Karpas-422 (cell line): ENCODE measurements around the gene TIMM44. TPM values are rescaled to one million over a fixed set of nuclear protein-coding genes. Genes with fewer than 3 reads are reported as not detected.

ENCODE experiments used
- DNase-seq: peaks from one replicate; pipeline ENCODE4 v3.0.0-alpha.2; 2015
- H2AFZ ChIP-seq: fragments of 200-600 bp; sonication (generic); 2 replicates; pipeline ENCODE4 v1.6.1; 2014; ENCODE audit warnings: antibody characterized with exemption, low read length, mixed read lengths
- H3K27ac ChIP-seq: fragments of 200-600 bp; sonication (generic); 2 replicates; pipeline ENCODE4 v1.5.1; 2014; ENCODE audit warnings: mild to moderate bottlenecking, low read length, moderate library complexity
- H3K27me3 ChIP-seq: fragments of 200-600 bp; sonication (generic); 2 replicates; pipeline ENCODE4 v1.6.1; 2014; ENCODE audit warnings: low read length, mixed read lengths
- H3K36me3 ChIP-seq: fragments of 200-600 bp; sonication (generic); 2 replicates; pipeline ENCODE4 v1.6.1; 2014; ENCODE audit warnings: low read length, mixed read lengths; ENCODE audit not compliant: insufficient read depth
- H3K4me1 ChIP-seq: fragments of 200-600 bp; sonication (generic); 2 replicates; pipeline ENCODE4 v1.6.1; 2014; ENCODE audit warnings: mild to moderate bottlenecking, low read length, mixed read lengths
- H3K4me2 ChIP-seq: fragments of 200-600 bp; sonication (generic); 2 replicates; pipeline ENCODE4 v1.6.1; 2014; ENCODE audit warnings: low read length, low read depth, mild to moderate bottlenecking; ENCODE audit not compliant: poor library complexity, severe bottlenecking
- H3K4me3 ChIP-seq: fragments of 200-600 bp; sonication (generic); 2 replicates; pipeline ENCODE4 v1.5.1; 2014; ENCODE audit warnings: mild to moderate bottlenecking, antibody characterized with exemption, low read length, mixed read lengths
- H3K79me2 ChIP-seq: fragments of 200-600 bp; sonication (generic); 2 replicates; pipeline ENCODE4 v1.6.1; 2014; ENCODE audit warnings: mild to moderate bottlenecking, low read length, mixed read lengths
- H3K9ac ChIP-seq: fragments of 200-600 bp; sonication (generic); 2 replicates; pipeline ENCODE4 v1.6.0; 2014; ENCODE audit warnings: low read length
- H3K9me2 ChIP-seq: fragments of 200-600 bp; sonication (generic), shearing (Covaris generic); replicated peaks from 2 replicates; pipeline ENCODE4 v1.6.0; 2014; ENCODE audit warnings: mild to moderate bottlenecking, low read length, moderate library complexity; ENCODE audit not compliant: insufficient read depth
- H3K9me3 ChIP-seq: fragments of 300-700, 200-600 bp; sonication (generic); 2 replicates; pipeline ENCODE4 v1.6.1; 2014; ENCODE audit warnings: low read length, mixed read lengths
- H4K20me1 ChIP-seq: fragments of 200-600 bp; sonication (generic); 2 replicates; pipeline ENCODE4 v1.6.1; 2014; ENCODE audit warnings: mild to moderate bottlenecking, antibody characterized with exemption, low read length, low read depth; ENCODE audit not compliant: insufficient read depth
- total RNA-seq: library from RNA; depleted of rRNA; stranded (reverse); fragments of >200 nt; shearing (Covaris generic); gene quantifications from 2 replicates; pipeline ENCODE4 v1.2.3, GENCODE V29; 2014; ENCODE audit warnings: low replicate concordance

TIMM44 gene
- total RNA-seq, 1 experiment from 2014 or later, result 43.7 TPM

- H3K27ac ChIP-seq, result no peak overlapping the region
- no peak overlapping the region for H2AFZ ChIP-seq
- H3K4me2 ChIP-seq, result no peak overlapping the region
- H3K9me3 ChIP-seq, result no peaks in the 10 kb centered on the region
- no peaks in the 10 kb centered on the region for H3K27me3 ChIP-seq
- H3K9me2 ChIP-seq, result no peaks in the 10 kb centered on the region
- no peak overlapping the region for H3K9ac ChIP-seq
- no peak overlapping the region for H3K4me3 ChIP-seq
- no peaks in the 10 kb centered on the region for H3K79me2 ChIP-seq
- H4K20me1 ChIP-seq, result peaks cover 21% of the 10 kb centered on the region
- H3K36me3 ChIP-seq, result no peaks in the 10 kb centered on the region
- DNase-seq, result no peak
- H3K4me1 ChIP-seq, result peaks cover 19% of the 10 kb centered on the region
Measured at GRCh38 chr19:7928334-7928706, 15.1 kb downstream of the TIMM44 start.

- no peak for DNase-seq
- Histone ChIP-seq H3K4me1 (peaks cover 24% of the 10 kb centered on the region), H3K9me2 (no peaks in the 10 kb centered on the region), H3K79me2 (no peaks in the 10 kb centered on the region), H4K20me1 (peaks cover 27% of the 10 kb centered on the region), H3K27me3 (no peaks in the 10 kb centered on the region), H3K4me2 (no peak overlapping the region), H3K4me3 (no peak overlapping the region), H3K27ac (no peak overlapping the region), H3K9ac (no peak overlapping the region), H3K9me3 (no peaks in the 10 kb centered on the region), H2AFZ (no peak overlapping the region), H3K36me3 (no peaks in the 10 kb centered on the region)
Measured at GRCh38 chr19:7927605-7928333, 15.7 kb downstream of the TIMM44 start.

GRCh38 chr19:7926727-7927604 lies 16.5 kb downstream of the TIMM44 start:
- H3K4me1 ChIP-seq, result peaks cover 24% of the 10 kb centered on the region
- no peaks in the 10 kb centered on the region for H3K27me3 ChIP-seq
- H2AFZ ChIP-seq, result no peak overlapping the region
- H4K20me1 ChIP-seq, result peaks cover 32% of the 10 kb centered on the region
- no peak for DNase-seq
- no peaks in the 10 kb centered on the region for H3K9me2 ChIP-seq
- H3K79me2 ChIP-seq, result no peaks in the 10 kb centered on the region
- no peak overlapping the region for H3K9ac ChIP-seq
- no peaks in the 10 kb centered on the region for H3K9me3 ChIP-seq
- H3K27ac ChIP-seq, result no peak overlapping the region
- no peak overlapping the region for H3K4me2 ChIP-seq
- H3K36me3 ChIP-seq, result 0 out of 2 replicates have a peak, but pooled peaks cover 4% of the 10 kb centered on the region
- H3K4me3 ChIP-seq, result no peak overlapping the region

- H3K4me1 ChIP-seq, result peaks cover 31% of the 10 kb centered on the region
- peak within 1 kb of the TSS; percentile 38 for H3K4me2 ChIP-seq
- DNase-seq, result peak; percentile 87
- peaks cover 40% of the 10 kb centered on the region for H4K20me1 ChIP-seq
- H3K9ac ChIP-seq, result no peak within 1 kb of the TSS
- H3K9me3 ChIP-seq, result no peaks in the 10 kb centered on the region
- H3K79me2 ChIP-seq, result no peaks in the 10 kb centered on the region
- no peaks in the 10 kb centered on the region for H3K27me3 ChIP-seq
- 0 out of 2 replicates have a peak, but pooled peaks cover 4% of the 10 kb centered on the region for H3K36me3 ChIP-seq
- H3K4me3 ChIP-seq, result no peak within 1 kb of the TSS
- no peaks in the 10 kb centered on the region for H3K9me2 ChIP-seq
- H3K27ac ChIP-seq, result no peak within 1 kb of the TSS
- no peak within 1 kb of the TSS for H2AFZ ChIP-seq
Measured at GRCh38 chr19:7926021-7926726, 17.3 kb downstream of the TIMM44 start, which contains the start of gene CTXN1. Gene CTXN1 (minus strand): TSS chr19:7926135. CDS start chr19:7925538, 597 bp downstream.

GRCh38 chr19:7925171-7925851 lies 18.2 kb downstream of the TIMM44 start:
- H3K36me3 ChIP-seq, result 0 out of 2 replicates have a peak, but pooled peaks cover 4% of the 10 kb centered on the region
- no peaks in the 10 kb centered on the region for H3K9me3 ChIP-seq
- no peak overlapping the region for H3K9ac ChIP-seq
- peaks cover 35% of the 10 kb centered on the region for H3K4me1 ChIP-seq
- no peak overlapping the region for H3K4me2 ChIP-seq
- H3K27ac ChIP-seq, result no peak overlapping the region
- no peaks in the 10 kb centered on the region for H3K27me3 ChIP-seq
- no peak overlapping the region for H3K4me3 ChIP-seq
- no peaks in the 10 kb centered on the region for H3K9me2 ChIP-seq
- H4K20me1 ChIP-seq, result peaks cover 41% of the 10 kb centered on the region
- H3K79me2 ChIP-seq, result no peaks in the 10 kb centered on the region
- DNase-seq, result peak; percentile 94
- H2AFZ ChIP-seq, result no peak overlapping the region

GRCh38 chr19:7924651-7925170 lies 18.8 kb downstream of the TIMM44 start:
- Histone ChIP-seq H3K9me3 (no peaks in the 10 kb centered on the region), H3K27ac (no peak overlapping the region), H4K20me1 (peaks cover 40% of the 10 kb centered on the region), H3K79me2 (no peaks in the 10 kb centered on the region), H3K9ac (no peak overlapping the region), H2AFZ (no peak overlapping the region), H3K36me3 (0 out of 2 replicates have a peak, but pooled peaks cover 4% of the 10 kb centered on the region), H3K4me2 (no peak overlapping the region), H3K4me3 (no peak overlapping the region), H3K27me3 (no peaks in the 10 kb centered on the region), H3K4me1 (peaks cover 38% of the 10 kb centered on the region), H3K9me2 (no peaks in the 10 kb centered on the region)
- no peak for DNase-seq

- Histone ChIP-seq H4K20me1 (peaks cover 40% of the 10 kb centered on the region), H3K4me1 (peaks cover 41% of the 10 kb centered on the region), H2AFZ (no peak overlapping the region), H3K27me3 (no peaks in the 10 kb centered on the region), H3K27ac (no peak overlapping the region), H3K9me3 (no peaks in the 10 kb centered on the region), H3K79me2 (no peaks in the 10 kb centered on the region), H3K9me2 (no peaks in the 10 kb centered on the region), H3K4me3 (no peak overlapping the region), H3K4me2 (peak overlapping the region; percentile 52), H3K36me3 (0 out of 2 replicates have a peak, but pooled peaks cover 4% of the 10 kb centered on the region), H3K9ac (peak overlapping the region; percentile 52)
- no peak for DNase-seq
Measured at GRCh38 chr19:7924241-7924640, 19.2 kb downstream of the TIMM44 start.
